RCC 7860 (cell line): ENCODE results near the gene DNAAF1.
A peak's percentile ranks its signal among the peaks of the same experiment; 100 is the strongest.

Source experiments
- DNase-seq: peaks from one replicate; pipeline ENCODE4 v3.0.0-alpha.2; 2015; ENCODE audit warnings: low spot score
- FAIRE-seq: peaks from 2 replicates; lab custom pipeline; 2012; peaks lifted over from hg19 to GRCh38; lab: Jason Lieb, UNC

DNAAF1 gene

DNA sequence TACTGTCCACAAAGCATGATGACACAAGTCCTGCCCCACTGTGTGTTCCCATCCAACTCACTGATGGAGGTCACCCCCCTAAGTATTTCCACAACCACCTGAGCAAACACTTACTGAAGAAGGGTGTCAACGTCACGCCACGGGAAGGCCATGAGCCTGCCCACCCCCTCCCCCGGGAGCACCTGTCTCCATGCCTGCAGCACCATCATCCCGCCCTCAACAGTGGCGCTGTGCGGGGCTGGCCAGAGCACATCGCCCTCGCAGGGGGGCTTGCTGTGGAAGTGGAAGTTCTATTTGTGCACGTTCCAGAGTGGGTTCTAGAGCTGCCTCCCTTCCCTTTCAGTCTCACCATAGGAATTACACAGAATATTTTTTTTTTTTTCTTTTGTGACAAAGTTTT lies 24.1 kb upstream of the DNAAF1 start:
- FAIRE-seq (no peak), DNase-seq (no peak)

DNA sequence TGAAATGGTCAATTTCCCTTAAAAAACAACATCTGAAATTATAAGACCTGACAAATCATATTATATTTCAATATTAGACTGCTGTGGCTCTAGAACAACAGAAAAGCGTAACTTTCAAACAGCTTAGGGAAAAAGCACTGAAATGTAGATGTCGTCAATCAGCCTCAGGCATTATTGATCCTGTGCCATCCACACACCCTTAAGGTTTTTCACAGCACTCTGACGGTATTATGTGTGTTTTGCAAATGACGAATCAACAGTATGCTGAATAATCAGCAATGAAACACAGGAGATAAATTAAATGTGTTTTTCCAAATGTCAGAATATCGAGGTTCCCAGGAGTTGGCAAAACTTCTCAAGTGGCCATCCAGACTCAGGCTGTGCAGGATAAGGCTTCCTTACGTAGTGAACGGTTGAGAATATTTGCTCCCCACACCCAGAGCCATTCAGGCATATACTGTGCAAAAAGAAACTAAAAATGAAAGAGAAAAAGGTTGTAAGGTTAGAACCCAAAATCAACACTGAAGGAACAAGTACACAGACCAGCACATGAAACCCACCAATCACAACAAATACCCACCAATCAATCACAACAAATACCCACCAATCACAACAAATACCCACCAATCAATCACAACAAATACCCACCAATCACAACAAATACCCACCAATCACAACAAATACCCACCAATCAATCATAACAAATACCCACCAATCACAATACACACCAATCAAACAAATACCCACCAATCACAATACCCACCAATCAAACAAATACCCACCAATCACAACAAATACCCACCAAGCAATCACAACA lies 20.6 kb upstream of the DNAAF1 start:
- DNase-seq (no peak), FAIRE-seq (no peak)

DNA sequence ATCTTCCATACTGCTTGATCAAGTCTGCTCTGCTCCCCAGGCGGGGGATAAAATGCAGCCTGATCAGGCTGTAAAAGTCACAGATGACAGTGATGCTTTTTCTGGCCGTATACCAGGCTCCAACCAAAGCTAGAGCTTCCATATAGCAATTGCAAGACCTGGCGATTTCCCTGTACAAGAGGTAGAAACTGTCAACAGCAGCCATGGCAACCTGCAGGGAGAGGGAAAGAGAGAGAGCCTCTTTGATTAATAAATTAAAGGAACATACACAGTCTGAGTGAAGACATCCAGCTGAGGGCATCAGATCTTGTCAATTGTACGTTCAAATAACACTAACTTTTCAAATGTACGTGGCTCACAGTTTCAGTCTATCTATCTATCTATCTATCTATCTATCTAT lies 14.0 kb upstream of the DNAAF1 start:
- FAIRE-seq (no peak), DNase-seq (no peak)

DNA sequence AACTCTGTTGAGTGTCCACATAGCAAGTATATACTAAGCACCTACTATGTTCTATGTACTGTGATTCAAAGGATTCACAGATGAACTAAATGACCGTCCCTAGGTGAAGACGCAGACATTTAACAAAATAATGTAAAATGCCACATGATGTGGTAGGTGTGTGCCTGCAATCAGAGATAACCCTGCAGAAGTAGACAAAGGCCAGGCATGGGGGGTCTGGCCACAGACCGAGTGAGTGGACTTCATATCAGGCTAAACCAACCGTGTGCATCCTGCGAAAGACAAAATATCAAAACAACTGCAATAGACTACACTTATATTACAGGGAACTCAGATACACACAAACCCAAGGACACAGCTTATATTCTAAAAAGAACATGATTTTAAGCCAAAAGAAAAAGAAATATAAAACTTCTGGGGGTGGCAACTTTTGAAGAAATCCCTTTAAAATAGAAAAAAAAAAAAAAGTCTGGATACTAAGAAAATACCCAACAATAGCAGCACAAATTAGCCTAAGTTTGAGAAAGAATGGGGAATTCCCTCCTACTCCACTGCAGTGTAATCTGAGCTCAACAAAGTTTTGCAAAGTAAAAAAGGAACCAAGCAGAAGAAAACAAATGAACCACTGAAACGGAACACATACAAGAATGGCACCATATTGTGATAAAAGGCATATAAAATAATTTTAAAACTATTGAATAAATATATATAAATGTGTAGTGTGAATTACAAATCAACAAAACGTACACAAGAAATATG lies 12.4 kb upstream of the DNAAF1 start:
- FAIRE-seq (no peak), DNase-seq (no peak)

DNA sequence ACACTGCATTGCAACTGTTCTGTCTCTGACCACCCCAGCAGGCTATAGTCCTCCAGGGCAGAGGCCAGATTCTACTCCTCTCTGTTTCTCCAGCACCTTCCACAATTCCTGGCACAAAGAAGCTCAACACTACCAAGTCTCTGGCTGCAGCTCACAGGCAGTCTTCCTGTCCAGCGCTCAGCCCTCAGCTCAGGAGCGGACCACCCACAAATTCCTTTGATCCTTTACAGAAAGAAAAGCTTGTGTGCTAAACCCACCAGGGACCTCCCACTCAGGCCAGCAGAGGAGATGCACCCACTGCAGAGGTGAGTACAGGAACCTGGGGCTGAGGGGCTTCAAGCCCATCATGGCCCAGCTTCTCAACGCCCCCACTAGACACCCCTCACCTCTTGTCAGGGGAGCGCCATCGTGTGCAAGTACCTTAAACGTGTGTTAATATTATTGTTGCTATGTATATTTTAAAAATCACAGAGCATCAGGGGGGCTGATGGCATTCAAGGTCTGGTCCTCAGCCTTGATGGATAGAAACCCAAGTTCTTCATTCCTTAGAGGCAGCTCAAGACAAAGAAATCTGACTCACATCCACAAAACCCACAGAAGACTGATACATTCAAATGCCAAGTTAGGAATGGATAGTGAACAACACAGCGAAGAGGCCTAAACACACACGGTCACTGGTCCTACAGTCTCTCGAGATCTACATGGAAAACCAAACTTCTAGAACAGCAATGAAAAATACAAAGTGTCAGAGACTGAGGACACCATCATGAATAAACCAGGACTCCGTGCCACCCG lies 8.6 kb upstream of the DNAAF1 start:
- FAIRE-seq, result no peak

DNA sequence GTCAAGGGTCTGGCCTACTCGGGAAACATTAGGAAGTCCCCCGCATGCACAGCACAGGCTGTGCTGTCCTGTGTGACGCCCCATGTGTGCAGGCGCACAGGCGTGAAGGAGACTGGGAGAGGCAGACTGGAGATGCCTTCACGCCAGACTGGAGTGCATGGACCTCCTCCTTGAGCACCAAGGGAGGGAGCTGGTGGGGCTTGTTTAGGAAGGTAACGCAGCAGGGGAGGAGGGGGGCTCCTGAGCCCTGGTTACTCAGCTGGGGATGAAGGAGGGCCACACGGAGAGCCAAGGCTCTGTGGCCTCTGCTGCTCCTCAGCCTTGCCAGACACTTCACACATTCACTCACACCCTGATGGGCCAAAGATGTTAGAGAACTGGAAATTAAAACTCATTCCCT lies 7.8 kb upstream of the DNAAF1 start:
- FAIRE-seq (no peak), DNase-seq (no peak)

More for the DNA sequence above, 8.6 kb upstream of the DNAAF1 start:
- DNase-seq, result no peak

DNA sequence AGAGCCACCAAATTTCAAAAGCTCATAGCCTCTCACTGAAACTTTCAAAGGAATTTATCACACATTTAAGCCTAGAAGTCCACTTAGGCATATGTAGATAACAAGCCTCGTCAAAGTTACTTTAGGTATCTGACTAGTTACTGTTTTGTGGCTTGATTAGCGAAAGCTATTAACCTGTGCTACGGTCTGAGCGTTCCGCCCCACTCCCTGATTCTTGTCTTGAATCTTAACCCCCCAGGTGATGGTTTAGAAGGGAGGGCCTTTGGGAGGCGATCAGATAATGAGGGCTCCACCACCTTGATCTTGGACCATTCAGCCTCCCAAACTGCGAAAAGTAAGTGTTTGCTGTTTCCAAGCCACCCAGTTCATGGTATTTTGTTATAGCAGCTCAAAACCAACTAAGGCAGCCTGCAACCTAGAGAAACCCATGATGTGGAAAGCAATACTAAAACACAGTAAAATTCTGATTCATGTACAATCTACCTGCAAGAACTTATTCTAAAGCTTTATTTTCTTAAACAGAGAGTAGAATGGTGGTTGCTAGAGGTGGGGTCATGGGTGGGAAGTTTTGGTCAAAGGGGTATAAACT lies 7.2 kb upstream of the DNAAF1 start:
- FAIRE-seq, result no peak
- DNase-seq, result no peak

DNA sequence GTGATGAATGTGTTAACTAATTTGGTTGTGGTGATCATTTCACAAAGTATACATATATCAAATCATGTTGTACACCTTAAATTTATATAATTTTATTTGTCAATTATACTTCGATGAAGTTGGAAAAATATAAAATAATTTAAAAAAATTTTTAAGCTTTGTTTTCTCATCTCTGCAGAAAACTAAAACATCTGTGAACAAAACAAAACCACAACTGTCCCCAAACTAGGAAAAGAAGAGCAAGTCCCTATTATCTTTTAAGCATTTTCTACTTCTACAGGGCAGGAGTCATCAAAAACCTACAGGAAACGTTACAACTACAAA lies 6.6 kb upstream of the DNAAF1 start:
- no peak for DNase-seq
- no peak for FAIRE-seq

DNA sequence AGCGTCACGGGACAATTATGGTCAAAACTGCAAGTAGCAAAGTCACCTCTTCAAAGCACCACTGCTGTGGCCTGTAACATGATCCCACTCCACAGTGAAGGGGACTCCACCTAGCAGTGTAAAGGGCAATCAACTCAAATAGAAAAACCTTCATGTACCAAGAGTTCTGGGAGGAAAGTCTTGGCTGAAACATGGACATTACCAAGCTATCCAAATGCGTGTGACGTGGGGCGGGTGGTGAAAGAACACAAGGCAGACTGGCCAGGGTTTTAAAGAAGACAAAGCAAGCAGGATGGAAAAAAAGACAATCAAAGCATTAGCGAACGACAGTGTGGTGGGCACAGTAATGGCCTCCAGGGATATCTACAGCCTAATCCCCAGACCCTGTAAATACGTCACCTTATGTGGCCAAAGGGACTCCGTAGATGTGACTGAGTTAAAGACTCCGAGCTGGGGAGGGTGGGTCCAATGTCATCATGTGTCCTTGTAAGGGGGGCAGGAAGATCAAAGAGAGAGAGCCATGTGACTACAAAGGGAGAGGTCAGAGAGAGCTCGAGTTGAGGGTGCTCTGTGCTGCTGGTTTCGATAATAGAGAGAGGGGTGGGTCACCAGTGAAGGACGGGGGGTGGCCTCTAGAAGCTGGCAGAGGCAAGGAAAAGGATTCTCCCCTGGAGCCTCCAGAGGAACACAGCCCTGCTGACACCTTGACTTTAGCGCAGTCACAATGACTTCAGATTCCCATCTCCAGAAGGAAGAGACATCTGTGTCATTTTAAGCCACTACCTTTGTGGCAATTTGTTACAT lies 6.1 kb upstream of the DNAAF1 start:
- FAIRE-seq (no peak), DNase-seq (no peak)

DNA sequence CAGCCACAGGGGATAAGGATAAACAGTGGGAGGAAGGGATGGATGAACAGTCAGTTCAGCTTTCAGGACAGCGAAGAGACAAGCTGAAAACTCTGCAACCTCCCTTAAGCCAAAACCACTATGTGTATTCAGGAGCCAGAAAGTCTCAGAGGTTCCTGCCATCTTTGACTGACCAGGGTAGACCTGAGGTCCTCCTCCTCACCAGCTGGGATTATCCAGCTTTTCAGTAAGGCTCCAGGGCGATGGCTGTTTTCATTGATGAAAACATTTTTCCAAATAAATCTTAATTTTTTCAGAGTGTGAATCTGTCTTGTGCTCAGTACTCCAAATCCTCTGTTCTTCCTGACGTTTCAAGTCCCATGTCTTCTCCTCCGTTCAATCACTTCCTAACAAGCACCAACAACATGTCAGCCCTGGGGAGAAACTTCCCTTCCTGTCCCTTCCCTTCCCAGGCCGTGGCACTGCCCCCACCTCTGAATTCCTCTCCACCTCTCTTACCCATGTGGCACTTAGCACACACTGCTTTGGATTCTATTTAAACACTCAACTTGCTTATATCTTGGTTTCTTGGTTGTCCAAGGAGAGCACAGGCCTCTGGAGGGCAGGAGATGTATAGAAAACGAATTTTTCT lies 5.4 kb upstream of the DNAAF1 start:
- DNase-seq (no peak), FAIRE-seq (no peak)

DNA sequence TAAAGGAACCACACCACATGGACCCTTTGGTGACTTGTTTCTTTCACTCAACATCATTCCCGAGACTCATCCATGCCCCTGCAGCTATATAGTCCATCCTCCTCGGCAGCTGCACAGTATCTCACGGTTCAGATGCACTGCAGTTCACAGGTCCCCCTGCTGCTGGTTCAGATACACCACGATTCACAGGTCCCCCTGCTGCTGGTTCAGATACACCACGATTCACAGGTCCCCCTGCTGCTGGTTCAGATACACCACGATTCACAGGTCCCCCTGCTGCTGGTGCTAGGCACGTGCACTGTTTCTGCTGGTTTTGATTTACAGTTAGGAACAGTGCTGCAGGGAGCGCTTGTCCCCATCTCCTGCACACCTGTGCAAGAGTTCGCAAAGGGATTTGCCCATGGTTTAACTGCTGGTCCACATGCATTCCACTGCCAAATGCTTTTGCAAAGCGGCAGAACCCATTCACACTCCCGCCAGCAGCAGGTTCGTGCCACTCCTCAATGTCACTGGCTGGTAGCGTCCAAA lies 3.9 kb upstream of the DNAAF1 start:
- no peak for DNase-seq
- FAIRE-seq, result no peak

DNA sequence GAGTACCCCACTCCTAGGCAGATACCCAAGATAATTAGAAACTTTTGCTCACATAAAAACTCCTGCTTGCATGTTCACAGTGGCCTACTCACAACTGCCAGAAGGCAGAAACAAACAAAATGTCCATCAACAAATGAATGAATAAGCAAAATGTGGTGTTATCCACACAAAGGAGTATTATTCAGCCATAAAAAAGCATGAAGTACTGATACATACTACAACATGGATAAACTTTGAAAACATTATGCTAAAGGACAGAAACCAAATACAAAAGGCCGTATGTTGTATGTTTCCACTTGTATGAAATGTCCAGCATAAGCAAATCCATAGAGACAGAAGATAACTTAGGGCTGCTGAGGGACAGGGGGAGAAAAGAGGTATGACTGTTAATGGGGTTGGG lies 2.0 kb upstream of the DNAAF1 start:
- DNase-seq (no peak), FAIRE-seq (no peak)

DNA sequence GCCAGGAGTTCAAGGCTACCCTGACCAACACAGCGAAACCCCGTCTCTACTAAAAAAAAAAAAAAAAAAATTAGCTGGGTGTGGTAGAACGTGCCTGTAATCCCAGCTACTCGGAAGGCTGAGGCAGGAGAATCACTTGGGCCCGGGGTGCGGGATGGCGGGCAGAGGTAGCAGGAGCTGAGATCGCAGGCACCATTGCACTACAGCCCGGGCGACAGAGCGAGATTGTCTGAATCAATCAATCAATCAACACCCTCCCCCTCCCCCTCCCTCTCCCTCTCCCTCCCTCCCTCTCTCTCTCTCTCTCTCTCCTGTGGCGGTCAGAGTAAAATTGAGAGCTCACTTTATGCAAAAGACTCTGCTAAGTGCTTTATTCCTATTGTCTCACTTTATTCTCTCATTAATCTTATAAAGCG lies 1.3 kb upstream of the DNAAF1 start:
- no peak for DNase-seq
- no peak for FAIRE-seq

DNA sequence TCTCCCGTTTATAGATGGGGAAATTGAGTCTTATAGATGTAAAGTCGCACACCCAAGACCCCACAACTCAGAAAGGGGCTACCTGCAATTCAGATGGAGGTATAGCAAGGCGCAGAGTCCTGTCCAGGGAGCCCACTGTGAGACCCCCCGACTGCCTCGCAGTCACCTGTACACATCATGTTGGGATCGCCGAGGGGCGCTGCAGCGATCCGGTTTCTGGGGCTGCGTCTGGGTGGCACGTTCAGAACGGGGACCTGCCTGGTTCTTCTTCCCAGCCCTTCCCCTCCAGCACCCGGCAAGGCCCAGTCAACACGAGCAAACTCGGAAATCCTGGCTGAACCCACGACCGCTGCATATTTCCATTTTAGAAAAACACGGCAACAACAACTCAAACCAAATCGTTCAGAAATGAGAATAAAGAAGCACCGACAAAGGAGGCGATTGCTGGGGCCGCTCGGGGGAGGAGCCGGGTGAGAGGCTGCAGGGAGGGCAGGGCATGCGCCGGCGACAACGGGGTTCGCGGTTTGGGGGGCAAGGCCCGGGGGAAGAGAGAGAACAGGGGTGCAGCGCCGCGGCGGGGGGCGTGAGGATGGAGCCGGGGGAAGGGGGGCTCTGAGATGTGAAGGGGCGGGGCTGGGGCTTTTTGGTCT lies 774 bp upstream of the DNAAF1 start:
- no peak for FAIRE-seq
- DNase-seq, result no peak

DNA sequence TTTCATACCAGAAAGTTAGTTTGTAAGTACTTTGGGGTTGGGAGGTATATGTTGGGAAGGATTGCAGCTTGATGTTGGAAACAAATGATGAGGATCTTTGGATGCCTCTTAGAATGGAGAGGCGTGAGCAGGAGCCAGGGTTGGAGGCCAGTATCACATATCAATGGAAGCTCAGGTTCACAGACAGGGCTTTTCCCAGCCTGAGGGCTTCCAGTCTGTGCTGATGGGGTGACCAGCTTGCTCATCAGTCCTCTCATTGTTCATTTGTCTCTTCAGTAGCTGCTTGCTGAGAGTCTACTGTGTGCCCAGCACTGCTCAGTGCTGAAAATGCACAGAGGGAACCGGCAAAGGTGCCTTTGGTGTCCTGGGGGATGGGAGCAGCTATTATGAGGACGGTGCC lies 5.8 kb downstream of the DNAAF1 start:
- FAIRE-seq (no peak), DNase-seq (no peak)

DNA sequence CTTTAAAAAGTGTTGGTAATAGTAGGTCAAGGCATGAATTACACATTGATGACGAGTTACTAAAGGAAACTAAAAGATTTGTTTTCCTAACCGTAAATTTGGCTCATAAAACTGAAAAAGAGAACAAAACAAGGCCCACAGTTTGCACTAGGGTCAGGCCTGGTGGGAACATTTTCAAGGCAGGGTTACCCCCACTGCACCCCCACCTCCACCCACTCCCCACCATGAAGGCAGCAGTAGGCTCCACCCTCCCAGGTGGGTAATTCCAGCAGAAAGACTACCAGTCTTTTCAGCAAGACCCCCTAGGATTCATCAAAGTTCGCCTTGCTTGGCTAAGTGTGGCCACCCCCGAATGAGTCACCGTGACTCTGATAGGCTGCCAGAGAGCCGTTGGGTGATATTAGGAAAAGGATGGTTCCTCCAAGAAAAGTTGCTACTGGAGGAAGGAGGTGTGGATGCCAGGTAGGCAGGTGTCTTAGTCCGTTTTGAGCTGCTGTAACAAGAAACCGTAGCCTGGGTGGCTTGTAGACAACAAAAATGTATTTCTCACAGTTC lies 8.6 kb downstream of the DNAAF1 start:
- DNase-seq (no peak), FAIRE-seq (no peak)

DNA sequence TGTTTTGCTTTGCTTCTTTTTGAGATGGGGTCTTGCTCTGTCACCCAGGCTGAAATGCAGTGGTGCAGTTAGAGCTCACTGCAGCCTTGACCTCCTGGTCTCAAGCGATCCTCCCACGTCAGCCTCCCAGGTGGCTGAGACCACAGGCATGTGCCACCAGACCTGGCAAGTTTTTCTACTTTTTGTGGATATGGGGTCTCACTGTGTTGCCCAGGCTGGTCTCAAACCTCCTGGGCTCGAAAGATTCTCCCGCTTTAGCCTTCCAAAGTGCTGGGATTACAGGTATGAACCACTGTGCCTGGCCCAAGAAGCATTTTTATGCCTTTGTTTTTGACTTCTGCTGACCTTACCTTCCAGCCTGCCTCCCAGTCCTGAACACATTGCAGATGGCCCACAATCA lies 10.1 kb downstream of the DNAAF1 start:
- DNase-seq (no peak), FAIRE-seq (no peak)

DNA sequence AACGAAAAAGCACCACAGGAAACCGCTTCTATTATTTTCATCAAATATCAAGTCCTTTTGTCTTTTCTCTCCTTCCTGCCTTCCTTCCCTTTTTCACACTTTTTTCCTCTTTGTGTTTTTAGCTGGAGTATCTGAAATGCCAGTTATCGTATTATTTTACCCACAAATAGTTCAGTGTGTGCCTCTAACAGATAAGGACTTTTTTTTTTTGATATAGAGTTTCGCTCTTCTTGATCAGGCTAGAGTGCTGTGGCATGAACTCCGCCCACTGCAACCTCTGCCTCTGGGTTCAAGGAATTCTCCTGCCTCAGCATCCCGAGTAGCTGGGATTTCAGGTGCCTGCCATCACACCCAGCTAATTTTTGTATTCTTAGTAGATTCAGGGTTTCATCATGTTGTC lies 10.7 kb downstream of the DNAAF1 start:
- DNase-seq (no peak), FAIRE-seq (no peak)

DNA sequence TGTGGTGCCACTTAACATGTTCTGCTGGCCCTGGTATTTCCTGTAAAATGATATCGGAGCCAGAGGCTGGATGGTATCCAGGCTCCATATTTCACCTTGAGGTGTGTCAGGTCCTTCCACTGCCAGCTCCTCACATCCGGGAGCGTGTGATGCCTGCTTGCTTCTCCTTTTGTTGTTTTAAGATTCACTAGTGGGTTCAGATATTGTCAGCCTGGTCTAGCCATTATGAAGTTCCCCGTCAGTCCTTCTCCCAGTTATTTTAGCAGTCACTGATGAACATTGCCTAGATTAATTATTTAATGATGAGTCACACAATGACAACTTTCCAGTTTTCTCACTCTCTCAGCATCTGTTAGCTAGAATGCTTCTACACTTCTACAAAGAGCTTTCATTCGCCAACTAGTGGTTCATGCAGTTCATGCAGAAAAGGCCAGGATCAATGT lies 11.3 kb downstream of the DNAAF1 start:
- DNase-seq, result peak; percentile 27
- no peak for FAIRE-seq
